HG03060 (cell line): ENCODE data around the gene PARP8.

ENCODE experiments used
- ATAC-seq: cut with Tn5 transposase; IDR thresholded peaks from one replicate; pipeline ENCODE4 v1.9.1; 2021; ENCODE audit warnings: low read depth, moderate number of reproducible peaks; ENCODE audit not compliant: unreplicated experiment

Gene PARP8

DNA sequence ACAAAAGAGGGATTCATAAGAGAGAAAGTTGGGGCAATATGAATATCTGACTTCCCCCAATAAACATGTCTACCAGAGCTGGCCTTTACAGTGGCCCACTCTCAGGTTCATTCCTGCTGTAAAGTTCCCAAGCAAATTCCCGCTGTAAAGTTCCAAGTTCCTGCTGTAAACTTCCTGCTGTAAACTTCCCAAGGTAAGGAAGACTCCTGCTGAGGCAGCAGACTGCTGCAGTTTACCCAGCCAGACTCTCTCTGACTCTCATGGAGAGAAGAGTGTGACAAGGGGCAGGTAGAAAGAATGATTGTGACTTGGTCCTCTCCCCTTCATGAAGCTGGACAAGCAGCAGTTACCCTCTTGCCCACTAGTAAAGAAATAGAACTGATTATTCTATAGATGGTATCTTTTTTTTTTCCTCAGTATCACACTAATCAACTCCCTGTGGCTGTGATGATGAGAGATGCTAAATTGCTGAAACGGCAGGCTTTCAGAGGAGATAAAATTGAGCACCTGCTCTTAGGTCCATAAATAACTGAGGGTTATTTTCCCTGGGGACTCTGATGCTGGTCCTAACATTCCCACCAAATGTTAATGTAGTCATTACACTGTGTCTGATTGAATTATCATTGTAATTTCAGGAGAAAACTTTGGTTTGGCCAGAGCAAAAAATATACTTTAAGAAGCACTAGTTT is 220.4 kb downstream of the PARP8 start:
- ATAC-seq, result no peak

- no peak for ATAC-seq
Observed at GRCh38 chr5:50887889-50888633, 221.6 kb downstream of the PARP8 start.

- no peak for ATAC-seq
Observed at GRCh38 chr5:50888751-50889150, 222.3 kb downstream of the PARP8 start.

GRCh38 chr5:50889790-50890189 is 223.4 kb downstream of the PARP8 start:
- ATAC-seq, result no peak
